Body of pancreas (tissue), 4 donors: ENCODE results near the gene PPRC1. TPM values are rescaled to one million over a fixed set of nuclear protein-coding genes. Genes with fewer than 3 reads are reported as not detected.

ENCODE experiments used
- ATAC-seq: fragments of 150-250 bp; one replicate; pipeline ENCODE4 v1.9.1; 2016
- DNase-seq, 4 donors: peaks; one replicate each; pipeline ENCODE4 v3.0.0-alpha.2; 2019
- H3K27ac ChIP-seq, 4 donors: fragments of 200-600 bp; sonication (generic); 1 replicate in 3 of 4; 2 replicates in 1 of 4; pipeline versions ENCODE4 v1.5.1 to v1.6.1; 2016 to 2019; ENCODE audit warnings: mild to moderate bottlenecking in 1 of 4, mixed read lengths in 1 of 4, moderate library complexity in 1 of 4
- H3K27me3 ChIP-seq, 2 donors: fragments of 200-600 bp; sonication (generic); one replicate each; pipeline ENCODE4 v1.6.0; 2016; ENCODE audit warnings: mild to moderate bottlenecking in 1 of 2
- H3K36me3 ChIP-seq, 2 donors: fragments of 200-600 bp; sonication (generic); replicated peaks in 1 of 2; 2 replicates each; pipeline ENCODE4 v1.5.1; 2016; ENCODE audit warnings: low read depth in 2 of 2; ENCODE audit not compliant: insufficient read depth in 1 of 2
- H3K4me1 ChIP-seq: fragments of 200-600 bp; sonication (generic); one replicate; pipeline ENCODE4 v1.6.0; 2016
- H3K4me3 ChIP-seq, 2 donors: fragments of 200-600 bp; sonication (generic); 1 replicate in 1 of 2; 2 replicates in 1 of 2; pipeline ENCODE4 v1.5.1; 2016 to 2019
- H3K9me3 ChIP-seq, 3 donors: fragments of 200-600 bp; sonication (generic); 1 replicate in 2 of 3; 2 replicates in 1 of 3; pipeline ENCODE4 v1.5.1; 2016
- POLR2A ChIP-seq, 3 donors: fragments of 450-650 bp; IDR thresholded peaks; one replicate each; pipeline ENCODE4 v1.6.1; 2016; ENCODE audit warnings: antibody characterized with exemption in 3 of 3, mild to moderate bottlenecking in 2 of 3
- WGBS, 2 donors: methylation state at CpG; one replicate each; pipeline ENCODE4 v1.1.5; 2017; 5-methylcytosine and 5-hydroxymethylcytosine counted together
- intact Hi-C: fragments of 100-400 bp; cut with DNase I; formaldehyde crosslinking; loops from one replicate; pipeline ENCODE4 v1.15.1; 2023
- total RNA-seq, 2 donors: library from RNA; depleted of rRNA; stranded (reverse); fragments of >200 nt; gene quantifications; one replicate each; pipeline ENCODE4 v1.1.0, GENCODE V29; 2016
- TF ChIP-seq, protein P1 (sequence below), 7 experiments: fragments of 450-650 bp in 4 of 7; fragments of 200-600 bp in 3 of 7; sonication (generic) in 3 of 7; IDR thresholded peaks; one replicate each; pipeline ENCODE4 v1.5.1; 2016 to 2019; ENCODE audit warnings: antibody characterized with exemption in 7 of 7

Gene PPRC1
- total RNA-seq, 2 donors from 2014 or later, result 17.9 to 37.6 TPM

GRCh38 chr10:102120991-102121738 lies 11.7 kb upstream of the PPRC1 start:
- H3K27ac ChIP-seq, result peak overlapping the region; percentile 92 to 94 (median 93)
- no peak for ATAC-seq
- no peaks in the 10 kb centered on the region for H3K27me3 ChIP-seq
- WGBS, 2 donors, result 13 to 24% methylated on average over 11 to 15 of the region's 15 CpGs
- peaks cover 43% of the 10 kb centered on the region for H3K4me1 ChIP-seq
- no peaks in the 10 kb centered on the region for H3K9me3 ChIP-seq
- H3K4me3 ChIP-seq, result peak overlapping the region; percentile 63 to 73
- no peaks in the 10 kb centered on the region for H3K36me3 ChIP-seq
- intact Hi-C loops, result no loop called here
- TF ChIP-seq, protein P1, sequence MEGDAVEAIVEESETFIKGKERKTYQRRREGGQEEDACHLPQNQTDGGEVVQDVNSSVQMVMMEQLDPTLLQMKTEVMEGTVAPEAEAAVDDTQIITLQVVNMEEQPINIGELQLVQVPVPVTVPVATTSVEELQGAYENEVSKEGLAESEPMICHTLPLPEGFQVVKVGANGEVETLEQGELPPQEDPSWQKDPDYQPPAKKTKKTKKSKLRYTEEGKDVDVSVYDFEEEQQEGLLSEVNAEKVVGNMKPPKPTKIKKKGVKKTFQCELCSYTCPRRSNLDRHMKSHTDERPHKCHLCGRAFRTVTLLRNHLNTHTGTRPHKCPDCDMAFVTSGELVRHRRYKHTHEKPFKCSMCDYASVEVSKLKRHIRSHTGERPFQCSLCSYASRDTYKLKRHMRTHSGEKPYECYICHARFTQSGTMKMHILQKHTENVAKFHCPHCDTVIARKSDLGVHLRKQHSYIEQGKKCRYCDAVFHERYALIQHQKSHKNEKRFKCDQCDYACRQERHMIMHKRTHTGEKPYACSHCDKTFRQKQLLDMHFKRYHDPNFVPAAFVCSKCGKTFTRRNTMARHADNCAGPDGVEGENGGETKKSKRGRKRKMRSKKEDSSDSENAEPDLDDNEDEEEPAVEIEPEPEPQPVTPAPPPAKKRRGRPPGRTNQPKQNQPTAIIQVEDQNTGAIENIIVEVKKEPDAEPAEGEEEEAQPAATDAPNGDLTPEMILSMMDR (IDR thresholded peaks at IDR 0.05), result no peak
- TF ChIP-seq POLR2A (IDR thresholded peaks at IDR 0.05), result no peak
- DNase-seq, result peak in 1 of 4 donors; percentile 40

GRCh38 chr10:102121739-102122372 lies 11.0 kb upstream of the PPRC1 start:
- DNase-seq (peak in 1 of 4 donors; percentile 23), ATAC-seq (no peak)
- peaks cover 36% of the 10 kb centered on the region for H3K4me1 ChIP-seq
- H3K9me3 ChIP-seq, result no peaks in the 10 kb centered on the region
- no peak for TF ChIP-seq POLR2A (IDR thresholded peaks at IDR 0.05)
- TF ChIP-seq, protein P1 (IDR thresholded peaks at IDR 0.05), result peak in 1 of 7 experiments; percentile 7
- 64 to 65% methylated on average over 5 to 6 of the region's 6 CpGs for WGBS, 2 donors
- H3K27ac ChIP-seq, result peak overlapping the region in 3 of 4 donors; percentile 10 to 94 (median 92)
- intact Hi-C loops, result no loop called here
- H3K27me3 ChIP-seq, result no peaks in the 10 kb centered on the region
- H3K4me3 ChIP-seq, result no peak overlapping the region
- no peaks in the 10 kb centered on the region for H3K36me3 ChIP-seq

- H3K27ac ChIP-seq, result no peak overlapping the region
Observed at GRCh38 chr10:102122450-102122849, 10.4 kb upstream of the PPRC1 start.

DNA sequence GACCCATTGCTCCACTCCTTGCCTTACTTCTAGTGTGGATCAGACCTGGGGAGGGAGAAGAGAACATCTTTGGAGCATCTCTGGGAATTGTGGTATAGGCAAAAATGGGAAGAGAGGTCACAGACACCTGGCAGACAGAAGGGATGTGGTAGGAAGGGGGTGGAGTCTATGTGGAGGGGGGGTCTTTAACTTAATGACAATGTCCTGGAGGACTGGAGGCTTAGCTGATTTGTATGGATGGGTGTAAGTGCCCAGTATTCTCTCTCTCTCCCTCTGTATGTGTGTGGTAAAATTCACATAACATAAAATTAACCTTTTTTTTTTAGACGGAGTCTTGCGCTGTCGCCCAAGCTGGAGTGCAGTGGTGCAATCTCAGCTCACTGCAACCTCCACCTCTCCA lies 9.6 kb upstream of the PPRC1 start:
- H3K27ac ChIP-seq, result no peak overlapping the region
- H3K4me3 ChIP-seq, result no peak overlapping the region
- DNase-seq (no peak), ATAC-seq (no peak)
- no peak for TF ChIP-seq POLR2A (IDR thresholded peaks at IDR 0.05)
- TF ChIP-seq, protein P1 (IDR thresholded peaks at IDR 0.05), result no peak
- intact Hi-C loops, result no loop called here
- peaks cover 23% of the 10 kb centered on the region for H3K4me1 ChIP-seq
- H3K36me3 ChIP-seq, result no peaks in the 10 kb centered on the region
- no peaks in the 10 kb centered on the region for H3K27me3 ChIP-seq
- no peaks in the 10 kb centered on the region for H3K9me3 ChIP-seq
- 76 to 91% methylated on average over 3 of the region's 3 CpGs for WGBS, 2 donors

More at GRCh38 chr10:102122450-102122849, 10.4 kb upstream of the PPRC1 start:
- no peak for TF ChIP-seq POLR2A (IDR thresholded peaks at IDR 0.05)
- TF ChIP-seq, protein P1 (IDR thresholded peaks at IDR 0.05), result no peak
- intact Hi-C loops, result no loop called here
- Histone ChIP-seq H3K9me3 (no peaks in the 10 kb centered on the region), H3K27me3 (no peaks in the 10 kb centered on the region), H3K36me3 (no peaks in the 10 kb centered on the region), H3K4me3 (no peak overlapping the region), H3K4me1 (peaks cover 31% of the 10 kb centered on the region)
- ATAC-seq, result no peak
- 100% methylated on average over 1 of the region's 1 CpG for WGBS, 2 donors
- no peak for DNase-seq
